SJCRH30 (cell line): Measurements from ENCODE around the gene ASB8. TPM values are rescaled to one million over a fixed set of nuclear protein-coding genes. Genes with fewer than 3 reads are reported as not detected.
"Not testable (repeated sequence)": the region's sequence is repeated elsewhere in the genome, so short reads cannot be mapped to it uniquely, and the experiment has no call there.

ENCODE experiments used
- DNase-seq, 2 experiments: peaks; one replicate each; pipeline ENCODE4 v3.0.0-alpha.2; 2015 to 2020
- H3K27ac ChIP-seq: fragments of 250-450 bp; sonication (Bioruptor Pico); 2 replicates; pipeline ENCODE4 v1.5.1; 2020; ENCODE audit warnings: mild to moderate bottlenecking, moderate library complexity
- H3K27me3 ChIP-seq: fragments of 250-450 bp; sonication (Bioruptor Pico); 2 replicates; pipeline ENCODE4 v1.5.1; 2020; ENCODE audit warnings: mild to moderate bottlenecking, moderate library complexity
- H3K36me3 ChIP-seq: fragments of 250-450 bp; sonication (Bioruptor Pico); 2 replicates; pipeline ENCODE4 v1.5.1; 2020; ENCODE audit warnings: mild to moderate bottlenecking, moderate library complexity
- H3K4me1 ChIP-seq: fragments of 250-450 bp; sonication (Bioruptor Pico); 2 replicates; pipeline ENCODE4 v1.5.1; 2020; ENCODE audit warnings: mild to moderate bottlenecking, moderate library complexity
- H3K4me3 ChIP-seq: fragments of 250-450 bp; sonication (Bioruptor Pico); 2 replicates; pipeline ENCODE4 v1.5.1; 2020; ENCODE audit warnings: mild to moderate bottlenecking, moderate library complexity
- H3K9me3 ChIP-seq: fragments of 250-450 bp; sonication (Bioruptor Pico); replicated peaks from 2 replicates; pipeline ENCODE4 v1.5.1; 2020; ENCODE audit warnings: mild to moderate bottlenecking, moderate library complexity
- total RNA-seq: library from RNA; depleted of rRNA; stranded (reverse); fragments of >200 nt; shearing (Covaris generic); gene quantifications from 2 replicates; pipeline ENCODE4 v1.2.3, GENCODE V29; 2014

ASB8 gene
- total RNA-seq, 1 experiment from 2014 or later = 31.2 TPM

GRCh38 chr12:48142818-48143674 is 14.3 kb downstream of the ASB8 start:
- H3K4me1 ChIP-seq = no peaks in the 10 kb centered on the region
- H3K27me3 ChIP-seq = no peaks in the 10 kb centered on the region
- no peaks in the 10 kb centered on the region for H3K9me3 ChIP-seq
- H3K27ac ChIP-seq = no peak overlapping the region
- H3K36me3 ChIP-seq = peaks cover 46% of the 10 kb centered on the region
- H3K4me3 ChIP-seq = no peak overlapping the region
- DNase-seq = no peak

DNA sequence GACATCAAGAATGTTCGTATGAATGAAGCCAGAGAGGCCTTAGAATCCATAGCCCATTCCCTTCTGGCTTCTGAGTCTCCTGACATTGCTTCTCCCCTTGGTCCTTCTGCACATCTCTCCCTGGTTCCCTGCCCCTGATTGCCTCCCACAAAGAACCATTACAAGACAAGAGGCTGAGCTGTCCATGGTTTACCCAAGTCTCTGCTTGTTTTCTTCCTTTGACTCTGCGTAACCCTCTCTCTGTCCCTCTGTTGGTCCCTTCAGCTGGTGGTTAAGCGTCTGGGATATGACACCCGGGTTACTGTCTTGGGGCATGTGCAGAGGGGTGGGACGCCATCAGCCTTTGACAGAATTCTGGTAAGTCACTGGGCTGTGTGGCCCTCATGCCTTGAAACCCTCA is 22.3 kb downstream of the ASB8 start:
- H3K36me3 ChIP-seq = peaks cover 49% of the 10 kb centered on the region
- no peaks in the 10 kb centered on the region for H3K9me3 ChIP-seq
- H3K4me3 ChIP-seq = no peak overlapping the region
- no peak overlapping the region for H3K27ac ChIP-seq
- no peaks in the 10 kb centered on the region for H3K4me1 ChIP-seq
- DNase-seq = no peak
- no peaks in the 10 kb centered on the region for H3K27me3 ChIP-seq

DNA sequence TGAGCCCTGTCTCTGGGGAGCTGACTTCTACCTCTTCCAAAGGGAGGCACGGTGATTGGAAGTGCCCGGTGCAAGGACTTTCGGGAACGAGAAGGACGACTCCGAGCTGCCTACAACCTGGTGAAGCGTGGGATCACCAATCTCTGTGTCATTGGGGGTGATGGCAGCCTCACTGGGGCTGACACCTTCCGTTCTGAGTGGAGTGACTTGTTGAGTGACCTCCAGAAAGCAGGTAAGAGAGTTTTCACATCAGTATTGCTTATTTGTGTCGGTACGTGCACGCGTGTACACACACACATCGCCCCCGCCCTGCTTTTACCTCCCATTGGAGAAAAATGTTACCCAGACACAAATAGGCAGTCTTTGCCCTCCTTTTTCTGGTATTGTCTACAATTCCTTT is 24.5 kb downstream of the ASB8 start:
- Histone ChIP-seq H3K9me3 (no peaks in the 10 kb centered on the region), H3K4me1 (no peaks in the 10 kb centered on the region), H3K27me3 (no peaks in the 10 kb centered on the region), H3K4me3 (no peak overlapping the region), H3K27ac (no peak overlapping the region), H3K36me3 (peaks cover 36% of the 10 kb centered on the region)
- DNase-seq = no peak

DNA sequence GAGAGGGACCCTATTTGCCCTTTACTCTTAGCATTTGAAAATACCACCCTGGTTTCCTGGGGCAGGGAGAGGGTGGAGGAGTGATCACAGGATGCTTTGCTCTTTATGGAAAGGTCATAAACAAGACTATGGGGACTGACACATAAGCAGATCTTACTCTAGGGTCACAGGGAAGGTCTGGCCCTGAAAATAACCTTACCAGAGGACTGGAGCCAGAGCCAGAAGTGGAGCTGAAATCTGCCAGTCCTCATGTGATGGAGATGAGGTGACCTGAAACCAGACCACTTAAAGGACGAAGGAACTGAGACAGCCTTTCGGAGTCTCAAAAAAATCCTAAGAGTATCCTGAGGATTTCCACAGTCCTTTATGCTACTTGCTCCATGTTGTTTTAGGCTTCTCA is 25.8 kb downstream of the ASB8 start:
- Histone ChIP-seq H3K4me3 (no peak overlapping the region), H3K27me3 (no peaks in the 10 kb centered on the region), H3K27ac (no peak overlapping the region), H3K4me1 (no peaks in the 10 kb centered on the region), H3K9me3 (no peaks in the 10 kb centered on the region), H3K36me3 (peaks cover 42% of the 10 kb centered on the region)
- DNase-seq = no peak

DNA sequence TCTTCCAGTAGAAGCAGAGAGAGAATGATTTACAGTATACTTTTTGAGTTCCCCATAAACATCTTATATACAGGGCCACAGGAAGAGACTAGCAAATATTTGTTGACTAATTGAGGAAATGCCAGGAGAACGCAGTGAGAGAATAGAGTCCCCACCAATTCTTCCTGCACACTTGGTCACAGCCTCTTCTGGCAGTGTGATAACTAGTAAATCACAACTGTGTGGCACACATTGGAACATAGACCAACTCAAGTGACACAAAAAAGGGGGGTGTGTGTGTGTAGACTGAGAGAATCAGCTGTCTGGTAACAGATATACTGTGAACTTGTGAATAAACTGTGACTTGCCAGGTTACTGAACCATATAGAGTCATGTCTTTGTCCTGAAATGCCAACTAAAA is 27.9 kb downstream of the ASB8 start:
- Histone ChIP-seq H3K9me3 (no peaks in the 10 kb centered on the region), H3K4me1 (no peaks in the 10 kb centered on the region), H3K27ac (no peak overlapping the region), H3K4me3 (no peak overlapping the region), H3K36me3 (peaks cover 36% of the 10 kb centered on the region), H3K27me3 (no peaks in the 10 kb centered on the region)
- no peak for DNase-seq

DNA sequence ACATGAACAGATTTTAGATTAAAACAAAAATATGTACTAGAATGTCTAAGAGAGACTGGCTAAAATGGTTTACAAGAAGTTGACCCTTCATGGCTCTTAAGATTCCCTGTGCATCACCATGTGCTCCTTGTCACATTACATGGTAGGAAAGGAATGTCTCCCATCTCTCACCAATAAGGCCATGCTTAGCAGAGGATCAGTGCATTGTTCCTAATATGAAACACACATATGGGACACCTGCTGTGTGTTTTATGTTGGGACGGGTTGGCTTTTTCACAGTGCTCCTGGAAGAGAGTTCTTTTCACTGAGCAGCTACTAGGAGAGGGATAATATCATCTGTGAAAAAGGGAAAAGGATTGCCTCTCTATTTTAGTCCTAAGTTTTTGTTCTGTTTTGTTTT is 28.5 kb downstream of the ASB8 start:
- no peaks in the 10 kb centered on the region for H3K4me1 ChIP-seq
- H3K9me3 ChIP-seq = no peaks in the 10 kb centered on the region
- no peaks in the 10 kb centered on the region for H3K27me3 ChIP-seq
- H3K4me3 ChIP-seq = no peak overlapping the region
- H3K36me3 ChIP-seq = peaks cover 31% of the 10 kb centered on the region
- no peak for DNase-seq
- no peak overlapping the region for H3K27ac ChIP-seq

DNA sequence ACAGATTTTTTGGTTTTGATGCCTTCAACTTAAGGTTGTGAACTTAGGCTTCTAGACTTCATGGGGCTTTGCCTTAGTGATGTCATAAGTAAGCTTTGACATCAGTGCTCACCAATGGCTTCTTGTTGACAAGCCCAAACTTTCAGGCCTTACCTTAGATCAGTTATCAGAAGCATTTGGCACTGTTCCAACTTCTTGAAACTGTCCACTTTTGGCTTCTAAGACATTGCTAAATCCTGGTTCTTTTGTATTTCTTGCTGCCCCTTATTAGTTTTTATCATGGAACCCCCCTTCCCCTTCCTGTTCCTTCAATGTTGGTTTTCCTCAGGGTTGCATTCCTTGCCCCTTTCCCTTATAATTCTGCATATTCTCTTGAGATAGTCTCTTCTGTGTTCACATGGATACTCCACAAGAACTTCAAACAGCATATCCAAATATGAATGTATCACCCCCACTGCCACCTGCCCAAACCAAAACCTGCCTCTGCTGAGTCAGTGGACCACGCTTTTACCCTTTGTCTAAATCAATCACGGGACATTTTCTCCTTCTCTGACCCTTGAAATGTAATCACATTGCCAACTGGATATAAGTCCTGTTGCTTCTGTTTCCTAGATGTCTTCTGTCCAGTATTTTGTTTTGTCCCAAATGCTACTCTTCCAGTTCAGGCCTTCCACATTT is 30.2 kb downstream of the ASB8 start:
- Histone ChIP-seq H3K4me1 (no peaks in the 10 kb centered on the region), H3K36me3 (peaks cover 18% of the 10 kb centered on the region), H3K27ac (no peak overlapping the region), H3K4me3 (no peak overlapping the region), H3K9me3 (no peaks in the 10 kb centered on the region), H3K27me3 (no peaks in the 10 kb centered on the region)
- no peak for DNase-seq

- H3K36me3 ChIP-seq = peaks cover 8% of the 10 kb centered on the region
These were observed 31.3 kb downstream of the ASB8 start for GRCh38 chr12:48125985-48126384.

DNA sequence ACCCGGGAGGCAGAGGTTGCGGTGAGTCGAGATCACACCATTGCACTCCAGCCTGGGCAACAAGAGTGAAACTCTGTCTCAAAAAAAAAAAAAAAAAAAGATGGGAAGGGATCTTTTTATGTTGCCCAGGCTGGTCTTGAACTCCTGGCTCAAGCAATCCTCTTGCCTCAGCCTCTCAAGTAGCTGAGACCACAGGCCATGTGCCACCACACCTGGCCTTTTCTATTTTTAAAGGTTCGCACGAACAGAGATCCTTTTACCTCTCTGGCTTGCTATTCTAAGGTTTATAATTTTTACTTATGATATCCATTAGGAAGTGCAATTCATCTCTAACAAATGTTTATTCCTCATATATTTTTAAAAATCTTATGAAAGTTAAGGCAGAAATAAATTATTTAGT is 31.8 kb downstream of the ASB8 start:
- H3K4me1 ChIP-seq, H3K9me3 ChIP-seq, DNase-seq, H3K4me3 ChIP-seq, H3K27me3 ChIP-seq, H3K36me3 ChIP-seq, H3K27ac ChIP-seq: not testable (repeated sequence)

More at GRCh38 chr12:48125985-48126384, 31.3 kb downstream of the ASB8 start:
- H3K4me3 ChIP-seq = no peak overlapping the region
- no peaks in the 10 kb centered on the region for H3K4me1 ChIP-seq
- no peak overlapping the region for H3K27ac ChIP-seq
- no peak for DNase-seq
- no peaks in the 10 kb centered on the region for H3K9me3 ChIP-seq
- H3K27me3 ChIP-seq = no peaks in the 10 kb centered on the region

DNA sequence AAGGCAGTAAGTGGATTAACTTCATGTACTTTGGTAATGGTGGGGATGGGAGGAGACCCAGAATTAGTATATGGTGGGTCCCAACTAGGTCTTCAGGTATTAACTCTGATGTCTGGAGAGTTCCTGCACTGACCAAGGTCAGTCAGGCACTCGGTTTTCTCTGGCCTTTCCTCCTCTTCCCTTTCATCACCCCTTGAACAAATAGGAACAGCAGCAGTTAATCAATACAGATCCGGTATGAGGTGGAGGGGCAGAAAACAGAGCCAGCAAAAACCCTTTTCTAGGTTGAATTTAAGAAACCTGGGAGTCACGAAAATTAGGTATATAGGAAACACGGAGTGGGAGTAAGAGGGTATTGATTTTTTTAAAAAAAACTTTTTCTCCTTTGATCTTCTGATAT is 34.1 kb downstream of the ASB8 start:
- no peak for DNase-seq
- Histone ChIP-seq H3K4me1 (peaks cover 5% of the 10 kb centered on the region; the same call in 1 of the 2 replicates), H3K4me3 (no peak overlapping the region), H3K27me3 (0 out of 2 replicates have a peak, but pooled peaks cover under 1% of the 10 kb centered on the region), H3K9me3 (no peaks in the 10 kb centered on the region), H3K27ac (no peak overlapping the region), H3K36me3 (peaks cover 6% of the 10 kb centered on the region; the same call in 1 of the 2 replicates)

DNA sequence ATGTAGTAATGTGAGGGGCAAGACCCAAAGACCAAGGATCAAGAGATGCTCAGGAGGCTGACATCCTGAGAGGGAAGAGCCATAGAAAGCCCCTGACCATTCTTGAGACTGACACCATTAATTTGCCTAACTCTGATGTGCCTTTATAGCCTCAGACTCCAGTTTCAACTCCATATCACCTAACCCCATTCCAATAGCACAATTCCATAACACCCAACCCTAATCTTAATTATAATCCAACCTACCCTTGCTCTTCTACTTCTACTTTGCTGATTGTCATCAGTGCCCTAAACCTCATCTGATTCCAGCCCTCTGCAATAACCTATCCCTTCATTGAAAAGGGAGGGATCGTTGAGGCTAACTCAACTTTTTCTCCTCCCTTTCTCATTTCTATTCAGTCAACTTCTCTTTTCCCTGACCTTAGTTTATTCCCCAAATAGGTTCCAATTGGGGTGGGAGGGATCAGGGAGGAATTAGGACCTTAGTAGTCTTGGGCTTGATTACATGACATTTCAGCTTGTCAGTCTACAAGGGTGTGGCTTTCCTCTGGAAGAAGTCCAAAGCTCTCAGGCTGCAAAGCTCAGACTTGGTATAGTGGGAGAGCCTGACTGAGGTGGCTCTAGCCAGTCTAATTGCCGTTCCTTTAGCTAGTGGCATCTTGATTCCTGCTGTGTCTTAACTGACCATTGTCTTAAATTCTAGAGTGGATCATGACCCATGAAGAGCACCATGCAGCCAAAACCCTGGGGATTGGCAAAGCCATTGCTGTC is 35.1 kb downstream of the ASB8 start:
- Histone ChIP-seq H3K27ac (no peak overlapping the region), H3K27me3 (peaks cover 6% of the 10 kb centered on the region; the same call in 1 of the 2 replicates), H3K9me3 (no peaks in the 10 kb centered on the region), H3K36me3 (peaks cover 4% of the 10 kb centered on the region; the same call in 1 of the 2 replicates), H3K4me1 (peaks cover 5% of the 10 kb centered on the region; the same call in 1 of the 2 replicates), H3K4me3 (no peak overlapping the region)
- DNase-seq = no peak

GRCh38 chr12:48121522-48121921 is 35.8 kb downstream of the ASB8 start:
- H3K27me3 ChIP-seq = peaks cover 11% of the 10 kb centered on the region
- H3K4me3 ChIP-seq = no peak overlapping the region
- peaks cover 5% of the 10 kb centered on the region; the same call in 1 of the 2 replicates for H3K4me1 ChIP-seq
- no peak for DNase-seq
- H3K27ac ChIP-seq = no peak overlapping the region
- H3K36me3 ChIP-seq = no peaks in the 10 kb centered on the region
- no peaks in the 10 kb centered on the region for H3K9me3 ChIP-seq

DNA sequence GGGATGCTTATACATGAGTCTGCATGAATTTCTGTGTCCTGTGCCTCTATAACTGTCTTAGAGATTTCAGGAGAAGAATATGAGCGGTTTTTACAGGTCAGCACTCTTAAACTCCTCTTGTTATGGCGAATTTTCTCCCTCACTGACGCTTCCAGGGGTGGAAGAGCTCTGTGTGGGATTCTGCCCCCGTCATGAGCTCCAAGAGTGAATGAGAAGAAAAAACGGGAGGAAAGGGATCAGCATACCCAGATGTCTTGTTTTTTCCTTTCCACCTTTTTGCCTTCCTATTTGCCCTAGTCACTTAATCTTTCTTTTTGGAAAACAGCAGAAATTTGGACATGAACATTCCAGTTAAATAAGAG is 37.5 kb downstream of the ASB8 start:
- peak overlapping the region; percentile 83 for H3K4me3 ChIP-seq
- no peaks in the 10 kb centered on the region for H3K36me3 ChIP-seq
- peaks cover 5% of the 10 kb centered on the region; the same call in 1 of the 2 replicates for H3K4me1 ChIP-seq
- H3K27me3 ChIP-seq = peaks cover 12% of the 10 kb centered on the region
- peak overlapping the region; percentile 22; the same call in 1 of the 2 replicates for H3K27ac ChIP-seq
- DNase-seq = no peak
- no peaks in the 10 kb centered on the region for H3K9me3 ChIP-seq

GRCh38 chr12:48119078-48119833 is 38.1 kb downstream of the ASB8 start, which contains the start of gene PFKM:
Gene PFKM, plus strand, starts transcription at chr12:48119364. Its CDS starts 3,411 bp downstream, at chr12:48122775.
- Histone ChIP-seq H3K4me1 (peaks cover 5% of the 10 kb centered on the region; the same call in 1 of the 2 replicates), H3K27ac (peak within 1 kb of the TSS; percentile 22; the same call in 1 of the 2 replicates), H3K9me3 (no peaks in the 10 kb centered on the region), H3K27me3 (peaks cover 12% of the 10 kb centered on the region), H3K36me3 (no peaks in the 10 kb centered on the region), H3K4me3 (peak within 1 kb of the TSS; percentile 83)
- peak; percentile 92 to 95 for DNase-seq
